Measurements from ENCODE around the gene SEMA3A. TPM values are rescaled to one million over a fixed set of nuclear protein-coding genes. Genes with fewer than 3 reads are reported as not detected.

Gene SEMA3A
- total RNA-seq, 1 donor from 2014 or later: 134 TPM

GRCh38 chr7:84210301-84210700, 15.7 kb upstream of the SEMA3A start:
- no peak for DNase-seq (ENCODE audit: low spot score)
- peak overlapping the region; percentile 70 for H2AFZ ChIP-seq (replicated peaks)
- H3K9me3 ChIP-seq (ENCODE audit: low read depth): no peaks in the 10 kb centered on the region
- H3K27ac ChIP-seq: no peak overlapping the region
- no peak for TF ChIP-seq CTCF (IDR thresholded peaks at IDR 0.05)
- TF ChIP-seq EZH2phosphoT487 (IDR thresholded peaks at IDR 0.05): no peak
- no peak for TF ChIP-seq EZH2 (IDR thresholded peaks at IDR 0.05)
- H3K4me3 Mint-ChIP-seq: no peak overlapping the region
- no peaks in the 10 kb centered on the region for H4K20me1 ChIP-seq (ENCODE audit: low read depth)
- H3K27me3 ChIP-seq: no peaks in the 10 kb centered on the region
- H3K4me3 ChIP-seq: no peak overlapping the region
- no peaks in the 10 kb centered on the region for H3K27me3 Mint-ChIP-seq (ENCODE audit: insufficient read depth, low read depth)
- no peak overlapping the region for H3K27ac Mint-ChIP-seq
- peaks cover 10% of the 10 kb centered on the region for H3F3A ChIP-seq (ENCODE audit: low read depth)
- H3K9me3 Mint-ChIP-seq: peaks cover 4% of the 10 kb centered on the region
- peaks cover 2% of the 10 kb centered on the region for H3K36me3 Mint-ChIP-seq
- H3K4me1 ChIP-seq: peaks cover 24% of the 10 kb centered on the region
- H3K9ac ChIP-seq: no peak overlapping the region
- no peaks in the 10 kb centered on the region for H3K79me2 ChIP-seq (ENCODE audit: low read depth)
- H3K4me2 ChIP-seq: no peak overlapping the region
- no peaks in the 10 kb centered on the region for H3K36me3 ChIP-seq
- peaks cover 16% of the 10 kb centered on the region for H3K4me1 Mint-ChIP-seq

GRCh38 chr7:84209006-84209405, 14.4 kb upstream of the SEMA3A start:
- no peak overlapping the region for H2AFZ ChIP-seq (replicated peaks)
- TF ChIP-seq EZH2 (IDR thresholded peaks at IDR 0.05) (no peak), CTCF (IDR thresholded peaks at IDR 0.05) (no peak), EZH2phosphoT487 (IDR thresholded peaks at IDR 0.05) (no peak)
- peaks cover 10% of the 10 kb centered on the region for H3F3A ChIP-seq (ENCODE audit: low read depth)
- no peak for DNase-seq (ENCODE audit: low spot score)
- Mint-ChIP-seq H3K4me3 (no peak overlapping the region), H3K4me1 (peaks cover 22% of the 10 kb centered on the region), H3K27me3 (ENCODE audit: insufficient read depth, low read depth) (no peaks in the 10 kb centered on the region), H3K9me3 (peaks cover 4% of the 10 kb centered on the region), H3K27ac (no peak overlapping the region), H3K36me3 (peaks cover 2% of the 10 kb centered on the region)
- no peaks in the 10 kb centered on the region for H3K9me3 ChIP-seq (ENCODE audit: low read depth)
- no peaks in the 10 kb centered on the region for H3K79me2 ChIP-seq (ENCODE audit: low read depth)
- no peaks in the 10 kb centered on the region for H4K20me1 ChIP-seq (ENCODE audit: low read depth)
- no peak overlapping the region for H3K27ac ChIP-seq
- H3K4me1 ChIP-seq: peaks cover 30% of the 10 kb centered on the region
- H3K36me3 ChIP-seq: no peaks in the 10 kb centered on the region
- H3K4me3 ChIP-seq: no peak overlapping the region
- H3K27me3 ChIP-seq: no peaks in the 10 kb centered on the region
- H3K4me2 ChIP-seq: no peak overlapping the region
- no peak overlapping the region for H3K9ac ChIP-seq

GRCh38 chr7:84207615-84208014, 13.0 kb upstream of the SEMA3A start:
- Histone ChIP-seq H2AFZ (replicated peaks) (no peak overlapping the region), H3K4me2 (peak overlapping the region; percentile 52), H3K4me1 (peaks cover 36% of the 10 kb centered on the region), H3K9me3 (ENCODE audit: low read depth) (no peaks in the 10 kb centered on the region), H3K9ac (no peak overlapping the region), H4K20me1 (ENCODE audit: low read depth) (no peaks in the 10 kb centered on the region), H3K4me3 (no peak overlapping the region), H3K27me3 (no peaks in the 10 kb centered on the region), H3F3A (ENCODE audit: low read depth) (peaks cover 10% of the 10 kb centered on the region), H3K36me3 (no peaks in the 10 kb centered on the region), H3K27ac (no peak overlapping the region), H3K79me2 (ENCODE audit: low read depth) (no peaks in the 10 kb centered on the region)
- Mint-ChIP-seq H3K27ac (peak overlapping the region; percentile 29), H3K4me1 (peaks cover 25% of the 10 kb centered on the region), H3K4me3 (no peak overlapping the region), H3K9me3 (peaks cover 4% of the 10 kb centered on the region), H3K27me3 (ENCODE audit: insufficient read depth, low read depth) (no peaks in the 10 kb centered on the region), H3K36me3 (peaks cover 2% of the 10 kb centered on the region)
- no peak for TF ChIP-seq EZH2phosphoT487 (IDR thresholded peaks at IDR 0.05)
- TF ChIP-seq CTCF (IDR thresholded peaks at IDR 0.05): no peak
- TF ChIP-seq EZH2 (IDR thresholded peaks at IDR 0.05): no peak
- no peak for DNase-seq (ENCODE audit: low spot score)
